IPS-11a (cell line): ENCODE measurements around the gene CRYBB3.

ENCODE experiments used
- H3K4me3 ChIP-seq: one replicate; pipeline ENCODE4 v1.5.1; 2013; ENCODE audit warnings: low read depth, low read length, control low read depth

The CRYBB3 gene

GRCh38 chr22:25199731-25200520, at the start of gene CRYBB3:
TSS of gene CRYBB3 (plus strand) at chr22:25199858. CDS start at chr22:25201397, 1,539 bp downstream.
- H3K4me3 ChIP-seq = no peak within 1 kb of the TSS

- H3K4me3 ChIP-seq = no peak overlapping the region
Measured at GRCh38 chr22:25153961-25154666, 45.5 kb upstream of the CRYBB3 start.

DNA sequence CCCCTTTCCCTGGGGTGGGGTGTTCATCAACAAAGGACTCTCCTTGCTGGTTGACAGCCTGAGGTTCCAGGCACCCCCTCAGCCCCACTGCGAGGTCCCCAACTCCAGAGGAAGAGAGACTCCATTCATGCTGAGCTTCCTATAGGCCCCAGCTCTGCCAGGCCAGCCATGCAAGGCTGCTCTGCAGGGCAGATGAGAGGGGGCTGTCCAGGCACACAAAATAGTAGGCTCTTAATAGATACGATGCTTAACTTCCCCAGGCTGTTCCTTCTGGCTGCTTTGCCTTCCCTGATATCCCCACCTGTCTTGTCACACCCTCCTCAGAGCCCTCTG, 45.0 kb upstream of the CRYBB3 start:
- H3K4me3 ChIP-seq = no peak overlapping the region

DNA sequence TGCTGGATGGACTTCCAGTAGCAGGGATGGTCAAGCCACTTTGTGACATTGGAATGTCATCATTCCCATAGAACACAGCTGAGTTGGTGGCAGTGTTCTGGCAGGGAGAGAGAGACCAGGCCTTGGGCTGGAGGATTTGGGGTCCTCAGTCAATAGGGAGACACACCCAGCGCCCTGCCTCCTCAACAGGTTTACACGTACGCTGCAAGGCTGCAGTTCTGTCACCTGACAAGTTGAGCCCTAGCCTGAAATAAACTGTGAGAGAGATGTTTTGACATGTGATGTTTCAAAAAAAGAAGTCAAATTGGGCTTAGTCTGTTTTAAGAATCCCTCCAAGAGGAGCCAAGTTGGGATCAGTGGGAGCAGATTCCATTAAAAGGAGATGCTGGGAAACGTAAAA, 42.9 kb upstream of the CRYBB3 start:
- H3K4me3 ChIP-seq = no peak overlapping the region

- H3K4me3 ChIP-seq = no peak overlapping the region
Measured at GRCh38 chr22:25159028-25159427, 40.6 kb upstream of the CRYBB3 start.

GRCh38 chr22:25160120-25160996, 39.3 kb upstream of the CRYBB3 start:
- no peak overlapping the region for H3K4me3 ChIP-seq

- no peak overlapping the region for H3K4me3 ChIP-seq
Measured at GRCh38 chr22:25161017-25161915, 38.4 kb upstream of the CRYBB3 start.

- no peak overlapping the region for H3K4me3 ChIP-seq
Measured at GRCh38 chr22:25161916-25162530, 37.6 kb upstream of the CRYBB3 start.

- H3K4me3 ChIP-seq = no peak overlapping the region
Measured at GRCh38 chr22:25162561-25162960, 37.1 kb upstream of the CRYBB3 start.

- no peak overlapping the region for H3K4me3 ChIP-seq
Measured at GRCh38 chr22:25165785-25166184, 33.9 kb upstream of the CRYBB3 start.

GRCh38 chr22:25166266-25167040, 33.2 kb upstream of the CRYBB3 start:
- no peak overlapping the region for H3K4me3 ChIP-seq

DNA sequence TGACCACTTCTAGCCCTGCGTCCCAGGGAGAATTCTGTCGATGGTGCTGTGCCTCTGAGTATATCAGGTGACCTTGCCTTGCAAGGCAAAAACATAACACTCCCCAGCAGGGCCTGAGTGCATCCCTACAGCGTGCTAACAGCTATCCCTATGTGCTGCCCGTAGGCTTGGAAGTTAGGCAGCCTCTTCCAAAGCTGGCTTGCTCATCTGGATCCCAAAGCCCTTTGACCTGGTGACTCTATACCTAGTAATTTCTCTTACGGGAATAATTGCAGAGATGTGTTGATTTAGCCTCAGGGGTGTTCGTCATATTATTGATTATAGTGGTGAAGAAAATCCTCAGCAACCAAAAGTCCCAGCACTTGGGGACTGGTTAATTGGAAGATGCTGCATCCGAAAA, 32.6 kb upstream of the CRYBB3 start:
- H3K4me3 ChIP-seq = no peak overlapping the region

DNA sequence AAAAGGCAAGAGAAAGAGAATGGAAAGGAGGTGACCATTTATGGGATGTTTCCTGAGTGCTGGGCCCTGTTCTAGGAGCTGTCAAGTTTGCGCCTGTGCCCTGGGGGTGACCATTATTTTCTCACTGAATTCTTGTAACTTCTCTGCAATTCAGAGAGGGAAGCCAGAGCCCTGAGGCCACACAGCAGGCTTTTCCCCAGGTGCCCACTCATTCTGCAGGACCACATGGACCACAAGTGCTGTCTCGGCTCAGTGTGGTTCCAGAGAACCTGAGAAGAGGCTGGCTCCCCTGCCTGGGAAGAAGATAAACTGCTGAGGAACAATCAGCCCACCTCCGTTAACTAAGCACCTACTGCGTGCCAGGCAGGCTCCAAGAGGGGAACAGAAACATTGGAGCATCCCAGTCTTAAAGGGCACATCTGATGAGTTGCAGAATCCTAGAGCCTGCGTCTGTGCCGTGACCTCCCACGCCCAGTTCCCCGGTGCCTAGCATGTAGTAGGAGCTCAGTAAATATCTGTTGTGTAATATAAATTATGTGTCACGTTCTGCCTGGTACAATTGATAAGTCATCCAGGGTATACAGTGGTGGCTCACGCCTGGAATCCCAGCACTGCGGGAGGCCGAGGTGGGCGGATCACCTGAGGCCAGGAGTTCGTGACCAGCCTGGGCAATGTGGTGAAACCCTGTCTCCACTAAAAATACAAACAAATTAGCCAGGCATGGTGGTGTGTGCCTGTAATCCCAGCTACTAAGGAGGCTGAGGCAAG, 31.6 kb upstream of the CRYBB3 start:
- H3K4me3 ChIP-seq = no peak overlapping the region

GRCh38 chr22:25169278-25170031, 30.2 kb upstream of the CRYBB3 start:
- no peak overlapping the region for H3K4me3 ChIP-seq

GRCh38 chr22:25170426-25170980, 29.2 kb upstream of the CRYBB3 start:
- no peak overlapping the region for H3K4me3 ChIP-seq

DNA sequence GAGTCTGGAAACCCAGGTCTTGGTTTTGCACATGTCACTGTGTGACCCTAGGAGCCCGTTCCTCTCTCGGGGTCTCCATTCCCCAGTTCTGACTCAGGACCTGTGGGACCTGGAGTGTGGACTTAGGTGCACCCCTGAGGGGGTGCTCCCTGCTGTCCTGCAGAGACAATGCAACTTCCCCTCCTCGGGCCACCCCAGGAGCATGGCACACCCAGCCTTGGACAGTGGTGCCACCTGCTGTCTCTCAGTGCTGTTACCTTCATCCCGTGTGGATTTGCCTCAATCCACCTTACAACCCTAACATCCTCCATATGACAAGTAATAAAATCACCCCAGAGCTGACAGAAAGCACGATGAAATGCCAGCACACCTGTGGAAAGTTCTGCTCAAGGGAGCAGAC, 27.5 kb upstream of the CRYBB3 start:
- H3K4me3 ChIP-seq = no peak overlapping the region

DNA sequence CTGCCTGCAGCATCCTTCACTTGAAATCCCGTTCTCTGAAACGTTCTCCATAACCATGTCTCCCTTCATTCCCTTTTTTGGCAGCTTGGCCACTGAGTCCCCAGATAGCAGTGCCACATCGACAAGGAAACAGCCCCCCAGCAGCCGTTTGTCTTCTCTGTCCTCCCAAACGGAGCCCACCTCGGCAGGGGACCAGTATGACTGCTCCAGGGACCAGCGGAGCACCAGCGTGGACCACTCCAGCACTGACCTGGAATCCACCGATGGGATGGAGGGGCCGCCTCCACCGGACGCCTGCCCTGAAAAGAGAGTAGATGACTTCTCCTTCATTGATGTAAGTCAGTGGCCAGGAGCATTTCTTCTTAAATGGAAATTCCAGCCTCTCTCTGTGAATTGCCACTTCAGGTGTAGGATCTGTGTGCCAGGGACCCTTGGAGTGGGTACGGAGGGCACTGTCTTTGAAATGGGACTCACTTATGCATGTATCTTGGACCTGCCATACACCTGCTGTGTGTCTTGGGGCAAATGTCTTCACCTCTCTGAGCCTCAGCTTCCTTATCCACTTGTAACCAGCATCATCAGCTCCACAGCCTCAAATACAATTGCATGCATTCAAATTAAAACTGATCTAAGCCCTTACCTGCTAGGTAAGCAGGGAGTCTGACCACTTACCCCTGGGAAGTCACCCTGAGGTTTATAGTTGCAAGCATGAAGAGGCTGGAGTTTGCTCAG, 25.3 kb upstream of the CRYBB3 start:
- no peak overlapping the region for H3K4me3 ChIP-seq
